HPDE6-E6E7 (cell line): ENCODE results near the gene CHAF1A.

Experiments used
- DNase-seq: peaks from one replicate; pipeline ENCODE4 v3.0.0; 2011; ENCODE audit warnings: missing footprints; ENCODE audit errors: extremely low spot score

The CHAF1A gene

GRCh38 chr19:4405977-4406376 is 3.5 kb downstream of the CHAF1A start:
- DNase-seq = no peak

DNA sequence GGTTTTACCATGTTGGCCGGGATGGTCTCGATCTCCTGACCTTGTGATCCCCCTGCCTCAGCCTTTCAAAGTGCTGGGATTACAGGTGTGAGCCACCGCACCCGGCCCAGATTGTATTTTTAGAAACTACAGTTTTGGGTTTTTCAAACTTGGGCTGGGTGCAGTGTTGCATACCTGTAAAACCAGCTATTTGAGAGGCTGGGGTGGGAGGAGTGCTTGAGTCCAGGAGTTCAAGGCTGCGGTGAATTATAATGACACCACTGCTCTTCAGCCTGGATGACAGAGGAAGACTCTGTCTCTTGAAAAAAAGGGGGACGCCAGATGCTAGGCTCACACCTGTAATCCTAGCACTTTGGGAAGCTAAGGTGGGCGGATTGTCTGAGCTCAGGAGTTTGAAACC is 4.2 kb downstream of the CHAF1A start:
- DNase-seq = no peak

DNA sequence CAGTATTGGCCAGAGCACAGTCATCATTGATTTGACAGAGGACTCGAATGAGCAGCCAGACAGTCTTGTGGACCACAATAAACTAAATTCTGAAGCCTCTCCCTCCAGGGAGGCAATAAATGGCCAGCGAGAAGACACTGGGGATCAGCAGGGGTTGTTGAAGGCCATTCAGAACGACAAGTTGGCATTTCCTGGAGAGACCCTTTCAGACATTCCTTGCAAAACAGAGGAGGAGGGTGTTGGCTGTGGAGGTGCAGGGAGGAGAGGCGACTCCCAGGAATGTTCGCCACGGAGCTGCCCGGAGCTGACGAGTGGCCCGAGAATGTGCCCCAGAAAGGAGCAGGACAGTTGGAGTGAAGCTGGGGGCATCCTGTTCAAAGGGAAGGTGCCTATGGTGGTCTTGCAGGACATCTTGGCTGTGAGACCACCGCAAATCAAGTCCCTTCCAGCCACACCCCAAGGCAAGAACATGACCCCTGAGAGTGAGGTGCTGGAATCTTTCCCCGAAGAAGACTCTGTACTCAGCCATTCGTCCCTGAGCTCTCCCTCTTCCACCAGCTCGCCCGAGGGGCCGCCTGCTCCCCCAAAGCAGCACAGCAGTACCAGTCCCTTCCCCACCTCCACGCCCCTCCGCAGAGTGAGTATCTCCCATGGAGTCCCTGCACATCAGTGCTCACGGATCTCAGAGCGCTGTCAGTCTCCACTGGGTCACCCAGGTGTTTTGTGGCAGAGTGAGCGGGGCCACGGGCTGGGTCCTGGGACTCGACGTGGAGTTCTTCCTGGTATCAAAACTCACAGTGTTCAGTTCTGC is 6.9 kb downstream of the CHAF1A start:
- DNase-seq = no peak

DNA sequence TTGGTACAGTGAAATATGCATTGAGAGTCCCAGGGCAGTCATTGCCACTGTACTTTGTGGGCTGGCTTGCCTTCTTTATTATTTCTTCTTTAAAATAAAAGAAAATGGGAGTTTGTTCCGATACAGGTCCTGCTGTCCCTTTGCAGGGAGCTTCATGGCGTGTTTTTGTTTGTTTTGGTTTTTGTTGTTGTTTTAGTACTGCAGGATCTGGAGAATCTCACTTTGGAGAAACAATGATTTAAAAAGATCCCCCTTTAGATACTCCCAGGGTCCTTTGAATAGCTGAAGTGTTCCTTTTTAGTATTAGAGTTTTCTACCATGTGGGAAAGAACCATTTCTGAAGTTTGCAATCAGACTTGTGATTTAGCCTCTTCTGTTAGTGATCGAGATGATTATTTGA is 11.1 kb downstream of the CHAF1A start:
- no peak for DNase-seq

- no peak for DNase-seq
Observed at GRCh38 chr19:4414144-4414799, 11.8 kb downstream of the CHAF1A start.

DNA sequence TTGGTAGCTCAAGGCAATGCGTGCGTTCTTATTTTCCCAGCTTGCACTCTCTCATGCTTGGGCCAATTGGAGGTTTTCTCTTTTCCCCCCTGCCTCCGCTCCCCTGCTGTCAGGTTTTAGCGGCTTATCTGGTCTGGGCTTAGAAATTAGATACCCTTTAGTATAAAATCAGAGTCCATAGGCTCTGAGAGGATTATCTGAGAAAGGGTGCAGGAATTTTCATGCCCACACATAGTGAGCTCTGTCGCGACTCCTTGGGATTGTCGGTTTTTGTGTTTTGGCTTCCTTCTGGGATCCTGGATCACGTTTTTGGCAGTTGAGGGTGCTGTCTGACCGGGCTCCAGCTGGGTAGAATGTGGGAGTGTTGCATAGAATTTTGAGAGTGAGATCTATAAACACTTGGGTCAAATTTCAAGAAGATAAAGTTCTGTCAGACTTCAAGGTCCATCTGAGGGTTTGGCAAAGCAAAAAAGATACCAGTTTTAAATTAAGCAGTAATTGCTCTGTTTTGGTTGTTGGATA is 12.4 kb downstream of the CHAF1A start:
- DNase-seq = no peak

DNA sequence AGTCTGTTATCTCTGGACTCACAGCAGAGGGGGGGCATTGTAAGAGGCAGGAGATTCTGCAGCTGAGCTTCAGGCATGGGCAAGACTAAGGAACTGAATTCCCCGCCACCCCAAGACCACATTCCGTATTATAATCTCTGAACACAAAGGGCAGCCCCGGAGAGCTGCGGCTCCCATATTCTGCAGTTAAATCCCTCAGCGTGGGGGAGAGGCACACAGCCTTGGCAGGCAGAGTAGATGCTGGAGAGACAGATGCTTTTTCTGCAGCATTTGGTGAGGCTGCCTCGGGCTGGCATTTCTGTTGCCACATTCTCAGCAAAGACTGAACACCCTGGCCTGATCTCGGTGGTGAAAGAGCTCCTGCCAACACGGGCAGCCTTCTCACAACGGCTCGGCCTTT is 12.9 kb downstream of the CHAF1A start:
- no peak for DNase-seq

DNA sequence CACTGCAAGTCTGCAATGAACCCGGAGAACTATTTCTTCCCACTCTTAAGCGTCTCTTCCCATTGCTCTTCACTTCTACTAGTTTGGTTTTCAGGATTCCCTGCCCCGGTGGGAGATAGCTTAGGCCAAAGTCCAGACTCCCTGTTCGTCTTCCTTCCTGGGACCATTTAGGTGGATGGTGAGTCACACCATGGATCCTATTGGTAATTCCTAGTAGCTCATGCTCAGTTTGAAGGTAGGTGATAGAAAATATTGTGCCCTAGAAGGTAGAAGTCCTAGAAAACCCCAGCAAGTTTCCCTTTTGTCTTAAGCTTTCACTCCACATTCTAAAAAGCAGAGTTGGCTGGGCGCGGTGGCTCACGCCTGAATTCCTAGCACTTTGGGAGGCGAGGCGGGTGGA is 13.8 kb downstream of the CHAF1A start:
- DNase-seq = no peak

- no peak for DNase-seq
Observed at GRCh38 chr19:4423416-4424126, 21.1 kb downstream of the CHAF1A start.

DNA sequence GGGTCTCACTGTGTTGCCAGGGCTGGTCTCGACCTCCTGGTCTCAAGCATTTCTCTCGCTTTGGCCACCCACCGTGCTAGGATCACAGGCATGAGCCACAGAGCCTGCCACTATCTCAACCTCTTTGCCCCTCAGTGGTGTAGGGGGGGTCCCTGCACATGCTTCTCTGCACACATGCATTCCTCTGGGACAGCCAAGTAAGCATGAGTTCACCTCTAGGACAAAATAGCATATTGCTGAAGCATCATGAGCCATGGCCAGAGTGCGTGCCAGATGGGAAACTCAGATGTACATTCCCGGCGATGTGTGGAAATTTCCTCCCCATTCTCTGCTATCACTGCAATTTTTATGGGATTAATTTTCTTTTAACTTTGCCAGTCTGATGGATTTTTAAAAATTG is 23.1 kb downstream of the CHAF1A start:
- DNase-seq = no peak

DNA sequence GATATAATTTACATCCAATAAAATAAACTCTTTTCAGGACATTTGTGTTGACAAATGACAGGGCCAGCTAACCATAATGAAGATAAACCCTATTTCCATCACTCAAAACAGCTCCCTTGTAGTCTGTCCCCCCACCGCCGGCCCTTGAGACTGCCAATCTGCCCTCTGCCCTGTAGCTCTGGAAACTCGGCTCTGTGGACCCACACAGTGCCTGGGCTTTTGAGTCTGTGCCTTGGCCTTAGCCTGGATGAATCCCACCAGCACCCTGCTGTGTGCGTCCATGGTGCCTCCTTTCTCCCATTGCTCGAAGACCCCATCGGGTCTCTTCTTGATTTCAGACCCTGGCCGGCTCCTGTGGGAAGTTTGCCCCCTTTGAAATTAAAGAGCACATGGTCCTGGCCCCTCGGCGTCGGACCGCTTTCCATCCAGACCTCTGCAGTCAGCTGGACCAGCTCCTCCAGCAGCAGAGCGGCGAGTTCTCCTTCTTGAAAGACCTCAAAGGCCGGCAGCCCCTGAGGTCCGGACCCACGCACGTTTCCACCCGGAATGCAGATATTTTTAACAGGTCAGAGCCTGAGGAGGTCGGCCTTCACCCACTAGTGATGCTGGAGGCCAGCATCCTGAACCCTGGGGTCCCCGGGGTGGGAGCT is 26.0 kb downstream of the CHAF1A start:
- DNase-seq = no peak

DNA sequence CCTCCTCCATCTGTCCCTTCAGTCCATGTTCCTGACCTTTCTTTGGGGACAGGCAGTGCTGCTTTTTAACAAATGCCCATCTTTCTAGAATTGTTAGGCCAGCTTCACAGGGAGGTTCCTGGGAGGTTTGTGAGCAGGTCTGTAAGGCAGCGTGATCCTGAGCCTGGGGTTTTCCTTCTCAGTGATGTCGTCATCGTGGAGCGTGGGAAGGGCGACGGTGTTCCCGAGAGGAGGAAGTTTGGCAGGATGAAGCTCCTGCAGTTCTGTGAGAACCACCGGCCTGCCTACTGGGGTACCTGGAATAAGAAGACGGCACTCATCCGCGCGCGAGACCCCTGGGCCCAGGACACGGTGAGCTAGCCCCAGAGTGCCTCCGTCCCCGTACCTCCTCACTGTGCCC is 26.8 kb downstream of the CHAF1A start:
- no peak for DNase-seq

- no peak for DNase-seq
Observed at GRCh38 chr19:4429771-4430171, 27.3 kb downstream of the CHAF1A start.

DNA sequence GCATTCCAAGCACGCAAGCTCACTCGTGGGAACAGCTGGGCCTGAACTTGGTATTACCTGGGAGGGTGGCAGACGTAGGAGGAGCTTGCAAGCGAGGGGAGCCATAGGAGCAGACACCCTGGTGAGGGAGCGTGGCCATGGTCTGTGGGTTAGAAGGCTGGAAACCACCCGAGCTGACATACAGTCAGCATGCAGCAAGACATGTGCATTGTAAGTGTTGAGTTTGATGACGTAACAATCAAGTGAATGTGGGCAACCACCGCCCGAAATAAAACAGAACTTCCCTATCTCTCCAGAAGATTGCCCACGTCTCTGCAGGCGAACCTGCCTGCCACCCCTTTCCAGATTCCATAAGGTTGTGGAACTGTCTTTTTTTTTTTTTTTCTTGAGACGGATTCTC is 28.3 kb downstream of the CHAF1A start:
- DNase-seq = no peak

DNA sequence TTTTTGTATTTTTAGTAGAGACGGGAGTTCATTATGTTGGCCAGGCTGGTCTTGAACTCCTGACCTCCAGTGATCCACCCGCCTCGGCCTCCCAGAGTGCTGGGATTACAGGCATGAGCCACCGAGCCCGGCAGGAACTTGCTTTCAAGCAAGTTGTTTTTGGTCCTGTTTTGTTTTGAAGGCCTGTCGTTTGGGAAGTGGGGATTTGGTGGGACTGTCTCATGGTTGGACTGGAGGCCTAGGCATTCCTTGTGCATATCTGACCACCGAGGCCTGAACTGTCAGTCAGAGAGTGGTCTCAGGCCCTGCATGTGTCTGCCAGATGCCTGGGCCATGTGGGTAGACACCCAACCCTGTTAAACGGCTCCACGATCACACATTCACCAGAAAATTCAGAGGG is 28.9 kb downstream of the CHAF1A start:
- DNase-seq = no peak

DNA sequence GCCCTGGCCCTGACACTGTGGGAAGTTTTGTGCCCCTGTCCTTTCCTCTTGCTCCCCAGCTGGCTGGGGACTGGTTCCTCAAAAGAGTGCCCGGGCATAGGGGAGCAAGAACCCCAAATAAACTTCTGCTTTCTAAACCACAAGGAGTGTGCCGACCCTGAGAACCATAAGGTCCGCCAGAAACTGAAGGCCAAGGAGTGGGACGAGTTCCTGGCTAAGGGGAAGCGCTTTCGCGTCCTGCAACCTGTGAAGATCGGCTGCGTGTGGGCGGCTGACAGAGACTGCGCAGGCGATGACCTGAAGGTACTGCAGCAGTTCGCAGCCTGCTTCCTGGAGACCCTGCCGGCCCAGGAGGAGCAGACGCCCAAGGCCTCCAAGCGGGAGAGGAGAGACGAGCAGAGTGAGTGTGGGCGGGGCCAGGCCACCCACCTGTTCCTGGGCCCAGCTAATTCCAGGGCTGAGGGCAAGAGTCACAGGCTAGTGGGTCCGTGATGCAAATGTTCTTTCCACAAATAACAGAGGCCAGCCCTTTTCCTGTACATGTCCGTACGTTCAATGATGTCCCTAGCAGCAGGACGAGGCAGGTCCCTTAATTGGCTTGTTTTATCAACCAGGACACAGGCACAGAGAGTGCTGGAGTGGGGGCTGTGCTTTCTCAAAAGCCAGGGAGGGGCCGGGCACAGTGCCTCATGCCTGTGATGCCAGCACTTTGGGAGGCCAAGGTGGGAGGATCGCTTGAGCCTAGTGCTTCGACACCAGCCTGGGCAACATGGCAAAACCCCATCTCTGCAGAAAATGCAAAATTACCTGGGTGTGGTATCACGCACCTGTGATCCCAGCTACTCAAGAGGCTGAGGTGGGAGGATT is 29.6 kb downstream of the CHAF1A start:
- DNase-seq = no peak

DNA sequence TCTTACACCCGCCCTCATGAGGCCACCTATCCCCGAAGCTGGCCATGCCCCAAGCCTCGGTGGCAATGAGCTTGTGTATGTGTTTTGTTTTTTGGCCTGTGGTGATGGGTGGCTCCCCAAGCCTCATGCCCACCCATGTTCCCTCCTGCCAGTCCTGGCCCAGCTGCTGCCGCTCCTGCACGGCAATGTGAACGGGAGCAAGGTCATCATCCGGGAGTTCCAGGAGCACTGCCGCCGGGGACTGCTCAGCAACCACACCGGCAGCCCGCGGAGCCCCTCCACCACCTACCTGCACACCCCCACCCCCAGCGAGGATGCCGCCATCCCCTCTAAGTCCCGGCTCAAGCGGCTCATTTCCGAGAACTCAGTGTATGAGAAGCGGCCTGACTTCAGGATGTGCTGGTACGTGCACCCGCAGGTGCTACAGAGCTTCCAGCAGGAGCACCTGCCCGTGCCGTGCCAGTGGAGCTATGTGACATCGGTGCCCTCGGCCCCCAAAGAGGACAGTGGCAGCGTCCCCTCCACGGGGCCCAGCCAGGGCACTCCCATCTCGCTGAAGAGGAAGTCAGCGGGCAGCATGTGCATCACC is 30.6 kb downstream of the CHAF1A start:
- no peak for DNase-seq

GRCh38 chr19:4434391-4434790 is 32.0 kb downstream of the CHAF1A start:
- DNase-seq = no peak

- no peak for DNase-seq
Observed at GRCh38 chr19:4436231-4436630, 33.8 kb downstream of the CHAF1A start.

GRCh38 chr19:4437103-4437502 is 34.7 kb downstream of the CHAF1A start:
- no peak for DNase-seq

- no peak for DNase-seq
Observed at GRCh38 chr19:4439243-4439642, 36.8 kb downstream of the CHAF1A start.
